G401 (cell line): Measurements from ENCODE around the gene PRKN. TPM values are rescaled to one million over a fixed set of nuclear protein-coding genes. Genes with fewer than 3 reads are reported as not detected.

Experiments used
- DNase-seq: peaks from one replicate; pipeline ENCODE4 v3.0.0-alpha.2; 2015; ENCODE audit warnings: low spot score
- in situ Hi-C: cut with HindIII; loops from 2 replicates; pipeline ENCODE4 v1.10.0; 2016; ENCODE audit warnings: low sequenced_read_pairs, mixed read lengths
- total RNA-seq: library from RNA; depleted of rRNA; stranded (reverse); fragments of >200 nt; shearing (Covaris generic); gene quantifications from 2 replicates; pipeline ENCODE4 v1.2.3, GENCODE V29; 2014

Gene PRKN
- total RNA-seq, 1 experiment from 2014 or later, result 1.1 TPM

- DNase-seq, result no peak
- in situ Hi-C loops, result no loop called here
These were observed 1349.5 kb downstream of the PRKN start for GRCh38 chr6:161378115-161378514.

DNA sequence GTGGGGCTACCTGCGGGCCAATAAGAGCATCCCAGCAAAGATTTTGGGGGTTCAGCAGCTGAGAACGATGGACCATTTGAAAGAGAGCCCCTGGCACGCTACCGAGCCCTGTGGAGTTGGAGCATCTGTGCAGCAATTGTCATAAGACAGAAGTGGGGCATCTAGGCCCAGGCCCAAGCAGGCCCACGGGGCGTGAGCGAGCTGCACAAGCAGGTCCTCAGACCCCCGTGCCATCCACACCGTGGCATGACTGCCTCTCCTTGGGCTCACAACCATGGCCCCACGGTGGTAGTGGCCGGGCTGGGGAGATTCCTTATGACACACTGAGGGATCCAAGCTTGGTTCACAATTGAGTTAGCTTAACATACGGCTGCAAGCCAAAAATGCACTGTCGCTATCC, 1350.5 kb downstream of the PRKN start:
- no peak for DNase-seq
- in situ Hi-C loops, result no loop called here

- DNase-seq, result no peak
- in situ Hi-C loops, result no loop called here
These were observed 1351.2 kb downstream of the PRKN start for GRCh38 chr6:161376367-161376766.

- in situ Hi-C loops, result no loop called here
- peak; percentile 29 for DNase-seq
These were observed 1352.3 kb downstream of the PRKN start for GRCh38 chr6:161374971-161375873.

DNA sequence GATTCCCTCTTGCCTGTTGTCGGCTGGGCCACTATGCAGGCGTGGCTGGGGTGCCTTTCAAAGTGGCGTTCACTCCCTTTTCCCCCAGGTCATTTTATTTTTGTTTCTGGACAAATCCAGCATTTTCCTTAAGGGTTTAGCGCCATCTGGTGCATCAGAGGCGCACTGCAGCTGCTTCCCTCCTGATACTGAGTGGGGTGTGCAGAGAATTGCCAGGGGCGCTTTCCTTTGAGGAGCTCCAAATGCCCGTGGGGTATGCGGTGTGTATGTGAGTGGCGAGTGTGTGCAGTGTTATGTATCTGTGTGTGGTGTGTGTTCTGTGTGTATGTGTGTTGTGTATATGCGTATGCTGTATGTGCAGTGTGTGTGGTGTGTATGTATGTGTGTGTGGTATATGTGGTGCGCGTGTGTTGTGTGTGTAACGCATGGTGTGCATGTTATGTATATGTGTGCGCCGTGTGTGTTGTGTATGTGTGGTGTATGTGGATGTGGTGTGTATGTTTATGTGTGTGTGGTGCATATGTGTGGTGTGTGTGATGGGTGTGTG, 1353.6 kb downstream of the PRKN start:
- peak; percentile 72 for DNase-seq
- in situ Hi-C loops, result no loop called here

DNA sequence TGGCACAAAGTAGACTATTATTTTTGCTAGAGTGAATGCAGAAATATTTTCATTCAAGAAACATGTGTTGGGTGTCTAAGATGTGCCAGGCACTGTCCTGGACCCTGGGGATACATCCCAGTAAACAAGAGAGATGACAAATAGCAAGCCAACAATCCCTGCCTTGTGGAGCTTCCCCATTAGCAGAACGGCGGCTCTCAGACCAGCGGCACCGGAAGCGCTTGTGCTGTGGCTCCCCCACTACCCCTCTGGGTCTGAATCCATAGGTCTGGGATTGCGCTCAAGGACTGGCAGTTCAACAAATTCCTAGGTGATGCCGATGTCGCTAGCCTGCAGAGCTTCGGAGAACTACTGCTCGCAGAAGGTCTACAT, 1355.2 kb downstream of the PRKN start:
- no peak for DNase-seq
- in situ Hi-C loops, result no loop called here

GRCh38 chr6:161370880-161371279, 1356.7 kb downstream of the PRKN start:
- peak; percentile 70 for DNase-seq
- in situ Hi-C loops, result no loop called here

- in situ Hi-C loops, result no loop called here
- no peak for DNase-seq
These were observed 1358.2 kb downstream of the PRKN start for GRCh38 chr6:161369339-161369738.

DNA sequence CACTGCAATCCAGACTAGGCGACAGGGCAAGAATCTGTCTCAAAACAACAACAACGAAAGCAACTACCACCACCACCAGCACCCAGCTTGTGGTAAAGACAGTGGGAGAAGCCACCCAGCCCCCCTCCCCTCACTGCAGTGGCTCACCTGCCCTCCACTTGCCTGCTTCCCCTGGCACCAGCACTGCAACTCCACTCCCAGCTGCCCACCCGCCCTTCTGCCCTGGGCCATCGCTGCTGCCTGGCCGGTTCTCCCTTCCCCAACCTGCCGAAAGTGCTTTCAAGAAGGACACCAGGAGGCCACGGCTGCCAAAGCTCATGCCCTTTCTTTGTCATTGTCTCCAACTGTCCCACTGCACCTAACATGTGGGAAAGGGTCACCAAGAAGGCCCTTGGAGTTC, 1359.1 kb downstream of the PRKN start:
- in situ Hi-C loops, result no loop called here

GRCh38 chr6:161367472-161367871, 1360.1 kb downstream of the PRKN start:
- DNase-seq, result no peak
- in situ Hi-C loops, result no loop called here

More for the DNA sequence above, 1359.1 kb downstream of the PRKN start:
- DNase-seq, result no peak

- in situ Hi-C loops, result no loop called here
These were observed 1361.2 kb downstream of the PRKN start for GRCh38 chr6:161366301-161366923.

GRCh38 chr6:161365633-161366032, 1361.9 kb downstream of the PRKN start:
- DNase-seq, result no peak
- in situ Hi-C loops, result no loop called here

More at GRCh38 chr6:161366301-161366923, 1361.2 kb downstream of the PRKN start:
- DNase-seq, result no peak

GRCh38 chr6:161363286-161363685, 1364.3 kb downstream of the PRKN start:
- no peak for DNase-seq
- in situ Hi-C loops, result no loop called here

GRCh38 chr6:161362266-161362665, 1365.3 kb downstream of the PRKN start:
- no peak for DNase-seq
- in situ Hi-C loops, result no loop called here

DNA sequence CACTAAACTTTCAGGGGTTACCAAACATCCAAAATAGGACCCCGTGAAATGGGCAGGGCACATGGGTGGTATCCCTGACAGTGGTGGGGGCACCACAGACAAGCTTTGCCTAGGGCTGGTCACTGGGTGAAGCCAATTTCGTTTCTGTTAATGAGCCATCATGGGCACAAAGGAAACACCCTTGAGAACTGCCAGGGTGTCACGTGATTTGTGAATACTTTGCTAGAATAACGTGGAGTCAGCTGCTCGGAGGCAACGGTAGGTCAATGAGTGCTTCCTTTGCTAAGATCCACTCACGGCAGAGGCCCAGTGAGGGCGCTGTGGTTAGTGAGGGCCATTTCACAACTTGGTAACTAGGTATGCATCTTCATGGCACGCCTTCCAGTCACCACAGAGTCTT, 1366.0 kb downstream of the PRKN start:
- in situ Hi-C loops, result no loop called here
- no peak for DNase-seq

DNA sequence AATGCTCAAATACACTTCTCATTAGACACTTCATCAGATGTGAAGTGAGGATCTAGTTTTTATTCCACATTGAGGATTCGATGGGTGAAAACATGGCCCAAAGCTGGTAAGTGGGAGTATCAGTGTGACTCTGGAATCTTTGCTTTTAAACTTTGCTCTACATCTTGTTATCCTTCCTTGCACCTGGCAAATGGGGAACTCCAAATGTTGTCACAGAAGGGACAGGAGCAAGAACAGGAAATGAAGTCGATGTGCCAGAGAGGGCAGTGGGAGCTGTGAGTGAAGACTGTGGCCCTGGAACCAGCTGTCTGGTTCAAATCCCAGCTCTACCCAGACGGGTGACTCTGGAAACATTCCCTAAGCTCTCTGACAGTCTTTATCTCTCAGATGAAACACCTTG, 1367.0 kb downstream of the PRKN start:
- in situ Hi-C loops, result no loop called here
- DNase-seq, result no peak

GRCh38 chr6:161359618-161359945, 1368.0 kb downstream of the PRKN start:
- in situ Hi-C loops, result no loop called here
- no peak for DNase-seq

DNA sequence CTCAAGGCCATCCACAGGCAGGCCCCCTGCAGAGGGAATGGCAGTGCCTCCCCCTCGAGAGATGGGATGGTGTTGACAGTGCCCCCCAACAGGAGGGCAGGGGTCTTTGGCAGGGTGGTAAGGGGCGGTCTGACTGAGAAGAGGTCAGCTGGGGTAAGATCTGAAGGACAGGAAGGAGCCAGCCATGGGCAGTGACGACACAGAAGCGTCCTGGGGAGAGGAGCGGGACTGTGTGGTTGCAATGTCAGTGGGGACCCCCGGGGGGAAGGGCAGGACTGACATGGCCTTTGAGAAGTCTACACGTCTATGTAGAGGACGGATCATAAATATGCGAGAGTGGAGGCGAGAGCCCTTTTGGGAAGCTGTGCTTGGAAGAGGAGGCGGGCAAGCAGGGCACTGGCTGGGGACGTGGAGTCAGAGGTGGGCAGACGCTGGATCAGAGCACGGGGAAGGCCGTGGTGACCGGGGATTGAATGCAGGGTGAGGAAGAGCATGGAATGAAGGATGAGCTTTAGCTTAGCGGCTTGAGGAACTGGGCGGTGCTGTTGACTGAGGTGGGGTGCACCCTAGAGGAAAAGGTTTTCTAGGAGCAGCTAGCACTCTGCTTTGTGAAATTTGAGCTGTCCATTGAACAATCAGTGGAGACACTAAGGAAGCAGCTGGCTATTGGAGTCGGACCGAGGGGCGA, 1371.3 kb downstream of the PRKN start:
- DNase-seq, result no peak
- in situ Hi-C loops, result no loop called here

DNA sequence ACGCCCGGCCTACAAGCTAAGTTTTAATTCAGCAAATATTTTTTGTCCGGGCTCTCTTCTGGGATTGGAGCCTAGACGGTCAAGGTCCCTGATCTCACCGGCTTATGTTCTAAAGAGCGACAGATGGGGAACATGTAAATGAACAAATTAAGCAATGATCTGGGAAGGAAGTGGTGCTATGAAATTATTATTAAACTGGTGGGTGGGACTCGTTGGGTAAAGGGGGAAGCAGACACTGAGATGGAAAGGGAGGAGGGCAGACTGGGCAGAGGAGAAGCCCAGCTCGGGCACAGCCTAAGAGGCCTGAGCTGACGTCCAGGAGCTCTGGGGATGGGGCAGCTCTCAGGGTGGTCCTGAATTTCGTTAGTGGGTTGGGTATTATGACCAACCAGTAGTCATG, 1371.9 kb downstream of the PRKN start:
- in situ Hi-C loops, result no loop called here
- no peak for DNase-seq

GRCh38 chr6:161354956-161355355, 1372.6 kb downstream of the PRKN start:
- in situ Hi-C loops, result no loop called here
- DNase-seq, result no peak
